ENCODE measurements around the gene PRSS53.

The PRSS53 gene

GRCh38 chr16:31081428-31082351, 7.1 kb downstream of the PRSS53 start:
- Mint-ChIP-seq H3K4me1 (ENCODE audit: low read depth) (peaks cover 36% of the 10 kb centered on the region), H3K27ac (peak overlapping the region; percentile 67), H3K4me3 (no peak overlapping the region), H3K27me3 (no peaks in the 10 kb centered on the region), H3K9me3 (no peaks in the 10 kb centered on the region), H3K36me3 (ENCODE audit: low read depth) (peaks cover 88% of the 10 kb centered on the region)
- no peak for DNase-seq

GRCh38 chr16:31080756-31081419, 7.9 kb downstream of the PRSS53 start:
- peaks cover 91% of the 10 kb centered on the region for H3K36me3 Mint-ChIP-seq (ENCODE audit: low read depth)
- DNase-seq: no peak
- H3K27me3 Mint-ChIP-seq: no peaks in the 10 kb centered on the region
- peak overlapping the region; percentile 77 for H3K27ac Mint-ChIP-seq
- H3K9me3 Mint-ChIP-seq: no peaks in the 10 kb centered on the region
- H3K4me1 Mint-ChIP-seq (ENCODE audit: low read depth): peaks cover 40% of the 10 kb centered on the region
- H3K4me3 Mint-ChIP-seq: no peak overlapping the region

GRCh38 chr16:31080035-31080629, 8.6 kb downstream of the PRSS53 start:
- Mint-ChIP-seq H3K27ac (peak overlapping the region; percentile 47), H3K4me3 (no peak overlapping the region), H3K9me3 (no peaks in the 10 kb centered on the region), H3K4me1 (ENCODE audit: low read depth) (peaks cover 46% of the 10 kb centered on the region), H3K27me3 (no peaks in the 10 kb centered on the region), H3K36me3 (ENCODE audit: low read depth) (peaks cover 85% of the 10 kb centered on the region)
- no peak for DNase-seq

- no peaks in the 10 kb centered on the region for H3K9me3 Mint-ChIP-seq
- no peaks in the 10 kb centered on the region for H3K27me3 Mint-ChIP-seq
- H3K36me3 Mint-ChIP-seq (ENCODE audit: low read depth): peaks cover 90% of the 10 kb centered on the region
- no peak for DNase-seq
- no peak overlapping the region for H3K4me3 Mint-ChIP-seq
- H3K4me1 Mint-ChIP-seq (ENCODE audit: low read depth): peaks cover 53% of the 10 kb centered on the region
- peak overlapping the region; percentile 53 for H3K27ac Mint-ChIP-seq
Observed at GRCh38 chr16:31079342-31079944, 9.3 kb downstream of the PRSS53 start.

GRCh38 chr16:31078597-31079341, 10.0 kb downstream of the PRSS53 start:
- Mint-ChIP-seq H3K4me3 (no peak overlapping the region), H3K27ac (peak overlapping the region; percentile 22), H3K9me3 (no peaks in the 10 kb centered on the region), H3K36me3 (ENCODE audit: low read depth) (peaks cover 88% of the 10 kb centered on the region), H3K4me1 (ENCODE audit: low read depth) (peaks cover 53% of the 10 kb centered on the region), H3K27me3 (no peaks in the 10 kb centered on the region)
- no peak for DNase-seq

GRCh38 chr16:31077592-31078396, 10.9 kb downstream of the PRSS53 start:
- Mint-ChIP-seq H3K36me3 (ENCODE audit: low read depth) (peaks cover 86% of the 10 kb centered on the region), H3K4me1 (ENCODE audit: low read depth) (peaks cover 53% of the 10 kb centered on the region), H3K27me3 (no peaks in the 10 kb centered on the region), H3K9me3 (no peaks in the 10 kb centered on the region), H3K27ac (peak overlapping the region; percentile 18), H3K4me3 (no peak overlapping the region)
- DNase-seq: no peak

- no peak overlapping the region for H3K4me3 Mint-ChIP-seq
- H3K36me3 Mint-ChIP-seq (ENCODE audit: low read depth): peaks cover 88% of the 10 kb centered on the region
- no peaks in the 10 kb centered on the region for H3K9me3 Mint-ChIP-seq
- H3K4me1 Mint-ChIP-seq (ENCODE audit: low read depth): peaks cover 53% of the 10 kb centered on the region
- H3K27ac Mint-ChIP-seq: peak overlapping the region; percentile 47
- no peaks in the 10 kb centered on the region for H3K27me3 Mint-ChIP-seq
- no peak for DNase-seq
Observed at GRCh38 chr16:31077024-31077423, 11.7 kb downstream of the PRSS53 start.

GRCh38 chr16:31076319-31076718, 12.4 kb downstream of the PRSS53 start:
- peak overlapping the region; percentile 88 for H3K4me3 Mint-ChIP-seq
- H3K4me1 Mint-ChIP-seq (ENCODE audit: low read depth): peaks cover 59% of the 10 kb centered on the region
- H3K27ac Mint-ChIP-seq: peak overlapping the region; percentile 96
- H3K27me3 Mint-ChIP-seq: no peaks in the 10 kb centered on the region
- no peaks in the 10 kb centered on the region for H3K9me3 Mint-ChIP-seq
- H3K36me3 Mint-ChIP-seq (ENCODE audit: low read depth): peaks cover 86% of the 10 kb centered on the region
- DNase-seq: no peak

GRCh38 chr16:31074814-31075183, 13.9 kb downstream of the PRSS53 start:
- no peaks in the 10 kb centered on the region for H3K27me3 Mint-ChIP-seq
- DNase-seq: no peak
- peaks cover 71% of the 10 kb centered on the region for H3K36me3 Mint-ChIP-seq (ENCODE audit: low read depth)
- H3K27ac Mint-ChIP-seq: peak overlapping the region; percentile 96
- peak overlapping the region; percentile 88 for H3K4me3 Mint-ChIP-seq
- H3K4me1 Mint-ChIP-seq (ENCODE audit: low read depth): peaks cover 49% of the 10 kb centered on the region
- no peaks in the 10 kb centered on the region for H3K9me3 Mint-ChIP-seq

- Mint-ChIP-seq H3K27ac (peak within 1 kb of the TSS; percentile 96), H3K4me3 (peak within 1 kb of the TSS; percentile 88), H3K36me3 (ENCODE audit: low read depth) (peaks cover 66% of the 10 kb centered on the region), H3K9me3 (no peaks in the 10 kb centered on the region), H3K27me3 (no peaks in the 10 kb centered on the region), H3K4me1 (ENCODE audit: low read depth) (peaks cover 47% of the 10 kb centered on the region)
- peak; percentile 94 for DNase-seq
Observed at GRCh38 chr16:31073970-31074813, 14.6 kb downstream of the PRSS53 start, which contains the start of the genes ZNF646 and ZNF668. Gene ZNF646, plus strand, starts transcription at chr16:31074422. Its CDS starts 1,903 bp downstream, at chr16:31076325. Gene ZNF668, minus strand, starts transcription at chr16:31074240. Its CDS starts 9,781 bp downstream, at chr16:31064459.

- Mint-ChIP-seq H3K27ac (peak overlapping the region; percentile 96), H3K4me3 (peak overlapping the region; percentile 88), H3K27me3 (no peaks in the 10 kb centered on the region), H3K4me1 (ENCODE audit: low read depth) (peaks cover 45% of the 10 kb centered on the region), H3K36me3 (ENCODE audit: low read depth) (peaks cover 60% of the 10 kb centered on the region), H3K9me3 (no peaks in the 10 kb centered on the region)
- peak; percentile 93 for DNase-seq
Observed at GRCh38 chr16:31073142-31073969, 15.4 kb downstream of the PRSS53 start.

All from activated T-cell treated with anti-CD3 and anti-CD28 coated beads, Interleukin-2, amount 50 U/mL, for 24 hours (primary cell).